HCT116 (cell line): ENCODE data around the gene ROS1. TPM values are rescaled to one million over a fixed set of nuclear protein-coding genes. Genes with fewer than 3 reads are reported as not detected.

Experiments used
- ATAC-seq: fragments of 200-7000 bp; cut with Tn5 transposase; 2 replicates; pipeline ENCODE4 v1.9.1; 2020; ENCODE audit warnings: mild to moderate bottlenecking, moderate library complexity
- BruUV-seq: library from RNA; stranded (reverse); fragments of 400-500 nt; replicated peaks from 2 replicates; lab custom pipeline; 2021; lab: Mats Ljungman, UMichigan
- CTCF ChIA-PET: fragments of 300-600 bp; sonication (Branson Sonifier 250); formaldehyde crosslinking; loops from one replicate; lab custom pipeline; 2021; ENCODE audit warnings: antibody characterized with exemption; lab: Charles Lee
- POLR2A ChIA-PET: fragments of 300-600, 350-600 bp; sonication (Branson Sonifier 250); formaldehyde crosslinking; loops from one replicate; lab custom pipeline; 2021; ENCODE audit warnings: antibody characterized with exemption; lab: Charles Lee
- RAD21 ChIA-PET, 2 experiments: fragments of 300-600 bp; sonication (Branson Sonifier 250); formaldehyde crosslinking; loops; one replicate each; lab custom pipeline; 2023; ENCODE audit warnings: low total read pairs in 2 of 2; ENCODE audit not compliant: uncharacterized antibody in 2 of 2, unreplicated experiment in 2 of 2, low non-redundant PET in 1 of 2; lab: Charles Lee
- DNase-seq: peaks from one replicate; pipeline ENCODE4 v3.0.0-alpha.2; 2010; ENCODE audit warnings: low read depth, low spot score
- H2AFZ ChIP-seq: fragments of 200-600 bp; shearing (Covaris generic), sonication (generic); 2 replicates; pipeline ENCODE4 v1.6.1; 2017; ENCODE audit warnings: low read depth, mixed run types, mixed read lengths, antibody characterized with exemption, low read length; ENCODE audit not compliant: poor library complexity, severe bottlenecking
- H3K27ac ChIP-seq: 2 replicates; pipeline ENCODE4 v1.5.1; 2012; ENCODE audit warnings: low read depth, low read length
- H3K27me3 ChIP-seq: fragments of 200-600 bp; sonication (generic); 2 replicates; pipeline ENCODE4 v1.6.1; 2016; ENCODE audit warnings: mixed run types, low read length, mixed read lengths; ENCODE audit not compliant: insufficient read depth
- H3K36me3 ChIP-seq, 2 experiments: fragments of 200-500 bp in 1 of 2; fragments of 200-600 bp in 1 of 2; sonication (Bioruptor generic) in 1 of 2; sonication (generic) in 1 of 2; 2 replicates each; pipeline versions ENCODE4 v1.5.1 to v1.6.1; 2014 to 2016; ENCODE audit warnings: low read length in 2 of 2, inconsistent platforms in 1 of 2, mixed read lengths in 1 of 2, mixed run types in 1 of 2; ENCODE audit not compliant: insufficient read depth in 2 of 2, control insufficient read depth in 1 of 2
- H3K4me1 ChIP-seq, 2 experiments: fragments of 200-600 bp in 1 of 2; sonication (generic) in 1 of 2; 2 replicates each; pipeline versions ENCODE4 v1.5.1 to v1.6.1; 2012 to 2017; ENCODE audit warnings: low read length in 2 of 2, inconsistent platforms in 1 of 2, mild to moderate bottlenecking in 1 of 2, mixed read lengths in 1 of 2, mixed run types in 1 of 2, moderate library complexity in 1 of 2; ENCODE audit not compliant: insufficient read depth in 2 of 2, control insufficient read depth in 1 of 2
- H3K4me2 ChIP-seq: fragments of 200-600 bp; sonication (generic); 2 replicates; pipeline ENCODE4 v1.6.1; 2017; ENCODE audit warnings: mixed run types, low read length, mixed read lengths
- H3K4me3 ChIP-seq, 2 experiments: fragments of 200-600 bp in 1 of 2; sonication (generic) in 1 of 2; replicated peaks in 1 of 2; 2 replicates each; pipeline ENCODE4 v1.5.1; 2011 to 2016; ENCODE audit warnings: low read length in 2 of 2, control low read depth in 1 of 2, low read depth in 1 of 2, mild to moderate bottlenecking in 1 of 2, mixed read lengths in 1 of 2, mixed run types in 1 of 2
- H3K79me2 ChIP-seq: fragments of 200-600 bp; sonication (generic); 2 replicates; pipeline ENCODE4 v1.6.1; 2017; ENCODE audit warnings: mild to moderate bottlenecking, mixed run types, low read length, moderate library complexity, mixed read lengths; ENCODE audit not compliant: insufficient read depth
- H3K9ac ChIP-seq: fragments of 200-600 bp; sonication (generic); 2 replicates; pipeline ENCODE4 v1.6.1; 2016; ENCODE audit warnings: low read length, mixed read lengths
- H3K9me2 ChIP-seq: fragments of 200-600 bp; sonication (generic), shearing (Covaris generic); 2 replicates; pipeline ENCODE4 v1.6.1; 2017; ENCODE audit warnings: mixed run types, mild to moderate bottlenecking, moderate library complexity; ENCODE audit not compliant: insufficient read depth
- H3K9me3 ChIP-seq, 2 experiments: fragments of 200-500 bp in 1 of 2; fragments of 200-600 bp in 1 of 2; sonication (Bioruptor generic) in 1 of 2; sonication (generic) in 1 of 2; 2 replicates each; pipeline ENCODE4 v1.6.1; 2014 to 2017; ENCODE audit warnings: low read length in 2 of 2, mixed read lengths in 2 of 2, inconsistent platforms in 1 of 2, low read depth in 1 of 2, mild to moderate bottlenecking in 1 of 2, mixed run types in 1 of 2, moderate library complexity in 1 of 2; ENCODE audit not compliant: control insufficient read depth in 1 of 2, insufficient read depth in 1 of 2
- H4K20me1 ChIP-seq: fragments of 200-600 bp; sonication (generic), shearing (Covaris generic); 2 replicates; pipeline ENCODE4 v1.6.1; 2017; ENCODE audit warnings: mixed run types, mild to moderate bottlenecking, moderate library complexity; ENCODE audit not compliant: insufficient read depth
- CBX3 ChIP-seq: IDR thresholded peaks from 2 replicates; pipeline ENCODE4 v1.6.1; 2012; ENCODE audit warnings: low read depth
- CTCF ChIP-seq, 3 experiments: fragments of 200-600 bp in 1 of 3; sonication (generic) in 1 of 3; IDR thresholded peaks in 2 of 3; conservative IDR thresholded peaks in 1 of 3; 2 replicates each; pipeline ENCODE4 v1.5.1; 2012 to 2017; ENCODE audit warnings: low read depth in 2 of 3, low read length in 2 of 3, antibody characterized with exemption in 1 of 3, borderline replicate concordance in 1 of 3, control low read depth in 1 of 3, mild to moderate bottlenecking in 1 of 3, mixed read lengths in 1 of 3, mixed run types in 1 of 3, moderate library complexity in 1 of 3; ENCODE audit not compliant: insufficient read depth in 1 of 3
- EGR1 ChIP-seq: IDR thresholded peaks from 2 replicates; pipeline ENCODE4 v1.6.1; 2012; ENCODE audit warnings: low read depth
- EZH2 ChIP-seq: fragments of 200-600 bp; sonication (generic); IDR thresholded peaks from 2 replicates; pipeline ENCODE4 v1.6.1; 2017; ENCODE audit warnings: antibody characterized with exemption, mixed run types
- FOSL1 ChIP-seq: IDR thresholded peaks from 2 replicates; pipeline ENCODE4 v1.6.1; 2012; ENCODE audit warnings: low read depth
- JUND ChIP-seq: IDR thresholded peaks from 2 replicates; pipeline ENCODE4 v1.6.1; 2012
- POLR2AphosphoS5 ChIP-seq: IDR thresholded peaks from 2 replicates; pipeline ENCODE4 v1.6.1; 2011; ENCODE audit warnings: mild to moderate bottlenecking, low read depth, low read length, moderate library complexity
- SIN3A ChIP-seq: IDR thresholded peaks from 2 replicates; pipeline ENCODE4 v1.6.1; 2012; ENCODE audit warnings: low read depth
- SP1 ChIP-seq: IDR thresholded peaks from 2 replicates; pipeline ENCODE4 v1.6.1; 2012; ENCODE audit warnings: low read depth
- TCF7L2 ChIP-seq: IDR thresholded peaks from 2 replicates; pipeline ENCODE4 v1.7.0; 2011; ENCODE audit warnings: borderline replicate concordance, inconsistent platforms; ENCODE audit not compliant: insufficient read depth, insufficient read length; ENCODE audit errors: extremely low read depth
- YY1 ChIP-seq: IDR thresholded peaks from 2 replicates; pipeline ENCODE4 v1.6.1; 2011; ENCODE audit warnings: low read length, low read depth, moderate library complexity, mild to moderate bottlenecking; ENCODE audit not compliant: insufficient replicate concordance; ENCODE audit errors: extremely low read depth
- ZBTB33 ChIP-seq: IDR thresholded peaks from 2 replicates; pipeline ENCODE4 v1.6.1; 2011; ENCODE audit warnings: mild to moderate bottlenecking, low read length, moderate library complexity; ENCODE audit not compliant: insufficient replicate concordance; ENCODE audit errors: extremely low read depth
- intact Hi-C: fragments of 100-400 bp; cut with micrococcal nuclease; formaldehyde crosslinking; loops from 2 replicates; pipeline ENCODE4 v1.10.0; 2022
- total RNA-seq: library from RNA; stranded (reverse); gene quantifications from one replicate; pipeline ENCODE4 v1.2.1, GENCODE V29; 2021; ENCODE audit not compliant: unreplicated experiment

Gene ROS1
- total RNA-seq, 1 experiment from 2014 or later, result not detected

GRCh38 chr6:117456998-117457397, 31.3 kb upstream of the ROS1 start (continued):
- TF ChIP-seq SIN3A (no peak), POLR2AphosphoS5 (no peak)

GRCh38 chr6:117456250-117456649, 30.5 kb upstream of the ROS1 start:
- Histone ChIP-seq H3K79me2 (no peaks in the 10 kb centered on the region), H3K4me1 (no peaks in the 10 kb centered on the region), H3K9me3 (no peaks in the 10 kb centered on the region), H3K27me3 (no peaks in the 10 kb centered on the region), H2AFZ (no peak overlapping the region), H3K36me3 (no peaks in the 10 kb centered on the region), H3K4me2 (no peak overlapping the region), H3K27ac (no peak overlapping the region), H3K9ac (no peak overlapping the region), H4K20me1 (no peaks in the 10 kb centered on the region), H3K4me3 (no peak overlapping the region), H3K9me2 (no peaks in the 10 kb centered on the region)
- ChIA-PET RAD21 (no interaction called here), POLR2A (no interaction called here), CTCF (interaction anchor here (1.0 kb wide), 1 partner anchor 16 kb away, joined by 3 read pairs; no protein-coding TSS in a partner anchor)
- no TSS peak for BruUV-seq
- no peak for TF ChIP-seq CTCF (IDR thresholded peaks at IDR 0.05 in 2 of 3, conservative IDR thresholded peaks at IDR 0.05 in 1 of 3; ENCODE audit: borderline replicate concordance in 1 of 3, insufficient read depth in 1 of 3, low read depth in 2 of 3, low read length in 2 of 3)
- TF ChIP-seq EGR1, result no peak
- TF ChIP-seq POLR2AphosphoS5, result no peak
- TF ChIP-seq ZBTB33, result no peak
- no peak for TF ChIP-seq YY1
- no peak for TF ChIP-seq JUND
- no peak for TF ChIP-seq SP1
- TF ChIP-seq TCF7L2, result no peak
- TF ChIP-seq FOSL1, result no peak
- TF ChIP-seq EZH2, result no peak
- TF ChIP-seq SIN3A, result no peak
- TF ChIP-seq CBX3, result no peak
- DNase-seq (no peak), ATAC-seq (no peak)
- intact Hi-C loops, result no loop called here
